ENCODE data around the gene LOXL3. TPM values are rescaled to one million over a fixed set of nuclear protein-coding genes. Genes with fewer than 3 reads are reported as not detected.
A peak's percentile ranks its signal among the peaks of the same experiment; 100 is the strongest.

Gene LOXL3
- total RNA-seq, 1 experiment from 2014 or later = 29.0 TPM

DNA sequence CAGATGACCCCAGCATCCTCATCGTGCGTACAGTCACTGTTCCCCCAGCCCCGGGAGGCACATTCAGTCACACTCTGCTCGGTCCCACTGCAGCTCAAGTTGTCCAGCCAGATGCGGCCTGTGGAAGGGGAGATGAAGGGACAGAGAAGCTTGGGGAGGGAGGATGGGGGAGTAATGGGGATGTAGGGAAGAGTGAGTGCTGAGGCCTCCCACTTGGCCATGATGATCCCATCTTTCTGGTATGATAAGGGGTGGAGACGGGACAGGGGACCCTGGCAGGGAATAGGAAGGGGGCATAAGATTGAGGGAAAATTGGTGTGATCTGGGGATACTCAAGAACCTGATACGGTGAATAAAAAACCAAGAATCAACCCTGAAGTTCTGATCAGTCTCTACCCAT lies 3.5 kb downstream of the LOXL3 start:
- H4K91ac ChIP-seq (ENCODE audit: insufficient read length, low read depth, low read length) = no peak overlapping the region
- H3K79me2 ChIP-seq (ENCODE audit: insufficient read depth, low read length) = 0 out of 2 replicates have a peak, but pooled peaks cover 2% of the 10 kb centered on the region
- H4K8ac ChIP-seq (replicated peaks; ENCODE audit: insufficient read length, low read depth, low read length) = no peak overlapping the region
- TF ChIP-seq, protein P1, sequence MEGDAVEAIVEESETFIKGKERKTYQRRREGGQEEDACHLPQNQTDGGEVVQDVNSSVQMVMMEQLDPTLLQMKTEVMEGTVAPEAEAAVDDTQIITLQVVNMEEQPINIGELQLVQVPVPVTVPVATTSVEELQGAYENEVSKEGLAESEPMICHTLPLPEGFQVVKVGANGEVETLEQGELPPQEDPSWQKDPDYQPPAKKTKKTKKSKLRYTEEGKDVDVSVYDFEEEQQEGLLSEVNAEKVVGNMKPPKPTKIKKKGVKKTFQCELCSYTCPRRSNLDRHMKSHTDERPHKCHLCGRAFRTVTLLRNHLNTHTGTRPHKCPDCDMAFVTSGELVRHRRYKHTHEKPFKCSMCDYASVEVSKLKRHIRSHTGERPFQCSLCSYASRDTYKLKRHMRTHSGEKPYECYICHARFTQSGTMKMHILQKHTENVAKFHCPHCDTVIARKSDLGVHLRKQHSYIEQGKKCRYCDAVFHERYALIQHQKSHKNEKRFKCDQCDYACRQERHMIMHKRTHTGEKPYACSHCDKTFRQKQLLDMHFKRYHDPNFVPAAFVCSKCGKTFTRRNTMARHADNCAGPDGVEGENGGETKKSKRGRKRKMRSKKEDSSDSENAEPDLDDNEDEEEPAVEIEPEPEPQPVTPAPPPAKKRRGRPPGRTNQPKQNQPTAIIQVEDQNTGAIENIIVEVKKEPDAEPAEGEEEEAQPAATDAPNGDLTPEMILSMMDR (conservative IDR thresholded peaks at IDR 0.05) = no peak
- H3K4me1 ChIP-seq (ENCODE audit: insufficient read depth, low read length) = 0 out of 2 replicates have a peak, but pooled peaks cover 2% of the 10 kb centered on the region
- H3K56ac ChIP-seq (ENCODE audit: insufficient read length, low read depth, low read length) = no peak overlapping the region
- no peaks in the 10 kb centered on the region; the same call in 1 of the 2 replicates for H3K27me3 ChIP-seq (ENCODE audit: insufficient read depth, low read length)
- no peak overlapping the region for H3K23ac ChIP-seq (ENCODE audit: insufficient read length, low read depth, low read length)
- no peak overlapping the region for H3K27ac ChIP-seq (ENCODE audit: insufficient read length, low read depth, low read length)
- no peak overlapping the region for H2BK12ac ChIP-seq (ENCODE audit: insufficient read length, low read depth, low read length)
- no peaks in the 10 kb centered on the region for H3K9me3 ChIP-seq (ENCODE audit: control insufficient read depth, low read depth, low read length)
- no peak overlapping the region for H4K5ac ChIP-seq (ENCODE audit: insufficient read length, low read depth, low read length)
- H2BK5ac ChIP-seq (ENCODE audit: insufficient read length, low read length) = no peak overlapping the region
- no peak overlapping the region for H3K9ac ChIP-seq (ENCODE audit: extremely low read depth, insufficient read length, low read length)
- H2AK5ac ChIP-seq (ENCODE audit: insufficient read length, low read length) = no peak overlapping the region
- H2AFZ ChIP-seq (ENCODE audit: low read length) = no peak overlapping the region
- H3K27ac Mint-ChIP-seq = no peak overlapping the region
- H3K4me3 Mint-ChIP-seq = peak overlapping the region; percentile 76 to 78; a peak in 4 of 5 replicates
- H2BK120ac ChIP-seq (ENCODE audit: low read depth, low read length, poor library complexity, severe bottlenecking) = no peak overlapping the region
- no peak overlapping the region for H2BK20ac ChIP-seq (ENCODE audit: low read depth, low read length, poor library complexity, severe bottlenecking)
- H3K14ac ChIP-seq (ENCODE audit: insufficient read depth, low read length) = no peak overlapping the region
- H3K9me3 Mint-ChIP-seq = no peaks in the 10 kb centered on the region
- H3K27me3 Mint-ChIP-seq (ENCODE audit: low read depth) = peaks cover 58% of the 10 kb centered on the region
- H3K36me3 Mint-ChIP-seq (ENCODE audit: insufficient read depth in 1 of 3, low read depth in 3 of 3) = peaks cover 0 to 7% (median 4%) of the 10 kb centered on the region in 3 experiments; a peak in 6 of 7 replicates
- no peaks in the 10 kb centered on the region for H3K79me1 ChIP-seq (ENCODE audit: insufficient read depth, low read depth, low read length, poor library complexity, severe bottlenecking)
- no peak overlapping the region for H2BK15ac ChIP-seq (ENCODE audit: low read depth, low read length)
- no peak overlapping the region for H3K18ac ChIP-seq (ENCODE audit: insufficient read length, low read depth, low read length)
- peaks cover 29% of the 10 kb centered on the region in 2 experiments for H3K4me1 Mint-ChIP-seq
- H3K4me2 ChIP-seq (ENCODE audit: insufficient read depth, insufficient read length, low read length) = no peak overlapping the region
- no peak overlapping the region for H3T11ph ChIP-seq (ENCODE audit: low read length)
- no peak for DNase-seq
- no peaks in the 10 kb centered on the region for H4K20me1 ChIP-seq (ENCODE audit: control insufficient read depth, insufficient read depth, insufficient read length)
- peaks cover 18% of the 10 kb centered on the region for H3K23me2 ChIP-seq (ENCODE audit: insufficient read length, low read depth, low read length, poor library complexity, severe bottlenecking)
- no peak overlapping the region for H3K4ac ChIP-seq (ENCODE audit: low read depth, low read length)
- WGBS (ENCODE audit: extremely low coverage, insufficient read length, low lambda C conversion rate) = no CpG with 5 or more reads among the region's 7 CpGs

Data from H9 (cell line).